Measurements from ENCODE around the gene FHIP1B.

The FHIP1B gene

GRCh38 chr11:6268820-6269219, 34.4 kb upstream of the FHIP1B start:
- TF ChIP-seq CTCF (IDR thresholded peaks at IDR 0.05; ENCODE audit: borderline replicate concordance, control extremely low read depth, extremely low read depth, insufficient read depth, missing control alignments): no peak
- DNase-seq (ENCODE audit: low spot score): no peak
- in situ Hi-C loops (cut with MboI; ENCODE audit: low sequenced_read_pairs, unreplicated experiment): no loop called here

- no peak for DNase-seq (ENCODE audit: low spot score)
- TF ChIP-seq CTCF (IDR thresholded peaks at IDR 0.05; ENCODE audit: borderline replicate concordance, control extremely low read depth, extremely low read depth, insufficient read depth, missing control alignments): no peak
- in situ Hi-C loops (cut with MboI; ENCODE audit: low sequenced_read_pairs, unreplicated experiment): no loop called here
Measured at GRCh38 chr11:6263662-6264061, 29.2 kb upstream of the FHIP1B start.

- no peak for TF ChIP-seq CTCF (IDR thresholded peaks at IDR 0.05; ENCODE audit: borderline replicate concordance, control extremely low read depth, extremely low read depth, insufficient read depth, missing control alignments)
- DNase-seq (ENCODE audit: low spot score): no peak
- in situ Hi-C loops (cut with MboI; ENCODE audit: low sequenced_read_pairs, unreplicated experiment): no loop called here
Measured at GRCh38 chr11:6260207-6260726, 25.8 kb upstream of the FHIP1B start.

- TF ChIP-seq CTCF (IDR thresholded peaks at IDR 0.05; ENCODE audit: borderline replicate concordance, control extremely low read depth, extremely low read depth, insufficient read depth, missing control alignments): no peak
- in situ Hi-C loops (cut with MboI; ENCODE audit: low sequenced_read_pairs, unreplicated experiment): no loop called here
- DNase-seq (ENCODE audit: low spot score): no peak
Measured at GRCh38 chr11:6258571-6259081, 24.2 kb upstream of the FHIP1B start.

- TF ChIP-seq CTCF (IDR thresholded peaks at IDR 0.05; ENCODE audit: borderline replicate concordance, control extremely low read depth, extremely low read depth, insufficient read depth, missing control alignments): no peak
- in situ Hi-C loops (cut with MboI; ENCODE audit: low sequenced_read_pairs, unreplicated experiment): no loop called here
- DNase-seq (ENCODE audit: low spot score): no peak
Measured at GRCh38 chr11:6258141-6258540, 23.7 kb upstream of the FHIP1B start.

GRCh38 chr11:6253197-6253596, 18.8 kb upstream of the FHIP1B start:
- no peak for DNase-seq (ENCODE audit: low spot score)
- in situ Hi-C loops (cut with MboI; ENCODE audit: low sequenced_read_pairs, unreplicated experiment): no loop called here

More at GRCh38 chr11:6253197-6253596, 18.8 kb upstream of the FHIP1B start:
- TF ChIP-seq CTCF (IDR thresholded peaks at IDR 0.05; ENCODE audit: borderline replicate concordance, control extremely low read depth, extremely low read depth, insufficient read depth, missing control alignments): no peak

All from GM13976 (cell line).